Bronchial epithelial cell (primary cell): Measurements from ENCODE around the gene DPYSL4. TPM values are rescaled to one million over a fixed set of nuclear protein-coding genes. Genes with fewer than 3 reads are reported as not detected.

Experiments used
- DNase-seq: peaks from one replicate; pipeline ENCODE4 v3.0.0-alpha.2; 2010; ENCODE audit warnings: low read depth
- FAIRE-seq: peaks from 2 replicates; lab custom pipeline; 2011; peaks lifted over from hg19 to GRCh38; lab: Jason Lieb, UNC
- H3K27me3 ChIP-seq: 2 replicates; pipeline ENCODE4 v1.5.1; 2011; ENCODE audit warnings: low read length; ENCODE audit not compliant: control insufficient read depth, insufficient read depth
- H3K36me3 ChIP-seq: 2 replicates; pipeline ENCODE4 v1.5.1; 2011; ENCODE audit warnings: low read length; ENCODE audit not compliant: control insufficient read depth, insufficient read depth
- H3K4me3 ChIP-seq: 2 replicates; pipeline ENCODE4 v1.5.1; 2011; ENCODE audit warnings: mild to moderate bottlenecking, low read depth, low read length, control low read depth
- total RNA-seq: library from RNA; depleted of rRNA; stranded (reverse); fragments of >200 nt; gene quantifications from 2 replicates; pipeline ENCODE4 v1.2.1, GENCODE V29; 2014
- TF ChIP-seq, protein P1 (sequence below): IDR thresholded peaks from 2 replicates; pipeline ENCODE4 v1.5.1; 2011; ENCODE audit warnings: mild to moderate bottlenecking, moderate library complexity, low read length, control low read depth, inconsistent platforms; ENCODE audit not compliant: insufficient read depth, severe bottlenecking

DPYSL4 gene
- total RNA-seq, 1 donor from 2014 or later = 0.26 TPM

DNA sequence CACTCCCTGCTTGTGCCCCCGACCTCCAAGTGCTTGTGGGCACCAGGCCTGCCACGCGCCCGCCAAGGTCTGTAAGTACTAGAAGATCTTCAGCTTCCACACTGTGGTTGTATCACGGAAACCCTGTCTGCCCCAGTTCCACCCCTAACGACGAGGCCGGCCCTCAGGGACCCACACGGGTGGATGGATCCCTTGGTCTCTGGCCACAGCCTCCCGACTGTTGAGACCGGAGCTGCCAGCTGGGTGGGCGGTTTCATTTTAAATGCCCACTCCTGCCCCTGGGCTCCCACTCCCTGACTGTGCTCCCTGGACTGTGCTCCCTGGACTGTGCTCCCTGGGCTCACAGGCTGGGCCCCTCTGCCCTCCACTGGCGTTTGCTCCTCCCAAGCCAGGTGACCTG, 50.1 kb downstream of the DPYSL4 start:
- DNase-seq (no peak), FAIRE-seq (no peak)
- Histone ChIP-seq H3K4me3 (no peak overlapping the region), H3K27me3 (no peaks in the 10 kb centered on the region), H3K36me3 (no peaks in the 10 kb centered on the region)
- TF ChIP-seq, protein P1, sequence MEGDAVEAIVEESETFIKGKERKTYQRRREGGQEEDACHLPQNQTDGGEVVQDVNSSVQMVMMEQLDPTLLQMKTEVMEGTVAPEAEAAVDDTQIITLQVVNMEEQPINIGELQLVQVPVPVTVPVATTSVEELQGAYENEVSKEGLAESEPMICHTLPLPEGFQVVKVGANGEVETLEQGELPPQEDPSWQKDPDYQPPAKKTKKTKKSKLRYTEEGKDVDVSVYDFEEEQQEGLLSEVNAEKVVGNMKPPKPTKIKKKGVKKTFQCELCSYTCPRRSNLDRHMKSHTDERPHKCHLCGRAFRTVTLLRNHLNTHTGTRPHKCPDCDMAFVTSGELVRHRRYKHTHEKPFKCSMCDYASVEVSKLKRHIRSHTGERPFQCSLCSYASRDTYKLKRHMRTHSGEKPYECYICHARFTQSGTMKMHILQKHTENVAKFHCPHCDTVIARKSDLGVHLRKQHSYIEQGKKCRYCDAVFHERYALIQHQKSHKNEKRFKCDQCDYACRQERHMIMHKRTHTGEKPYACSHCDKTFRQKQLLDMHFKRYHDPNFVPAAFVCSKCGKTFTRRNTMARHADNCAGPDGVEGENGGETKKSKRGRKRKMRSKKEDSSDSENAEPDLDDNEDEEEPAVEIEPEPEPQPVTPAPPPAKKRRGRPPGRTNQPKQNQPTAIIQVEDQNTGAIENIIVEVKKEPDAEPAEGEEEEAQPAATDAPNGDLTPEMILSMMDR = no peak

DNA sequence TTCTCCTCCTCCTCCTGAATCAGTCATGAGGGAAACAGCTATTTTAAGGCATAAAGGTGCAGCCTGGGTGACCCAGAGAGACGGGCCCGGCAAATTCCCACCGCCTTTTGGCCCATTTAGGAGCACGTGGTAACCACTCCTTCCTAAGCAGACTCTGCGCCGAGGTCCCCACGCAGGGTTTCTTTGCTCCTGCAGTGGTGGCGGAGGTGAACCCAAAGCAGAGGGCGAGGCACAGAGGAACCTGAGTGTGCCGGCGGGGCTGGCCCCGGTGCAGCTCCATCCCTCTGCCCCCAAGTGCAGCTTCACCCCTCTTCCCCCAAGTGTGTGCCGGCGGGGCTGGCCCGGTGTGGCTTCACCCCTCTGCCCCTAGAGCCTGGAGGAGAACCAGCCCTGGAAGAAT, 50.6 kb downstream of the DPYSL4 start:
- no peaks in the 10 kb centered on the region for H3K27me3 ChIP-seq
- FAIRE-seq (no peak), DNase-seq (no peak)
- TF ChIP-seq, protein P1 = no peak
- no peaks in the 10 kb centered on the region for H3K36me3 ChIP-seq
- H3K4me3 ChIP-seq = no peak overlapping the region

DNA sequence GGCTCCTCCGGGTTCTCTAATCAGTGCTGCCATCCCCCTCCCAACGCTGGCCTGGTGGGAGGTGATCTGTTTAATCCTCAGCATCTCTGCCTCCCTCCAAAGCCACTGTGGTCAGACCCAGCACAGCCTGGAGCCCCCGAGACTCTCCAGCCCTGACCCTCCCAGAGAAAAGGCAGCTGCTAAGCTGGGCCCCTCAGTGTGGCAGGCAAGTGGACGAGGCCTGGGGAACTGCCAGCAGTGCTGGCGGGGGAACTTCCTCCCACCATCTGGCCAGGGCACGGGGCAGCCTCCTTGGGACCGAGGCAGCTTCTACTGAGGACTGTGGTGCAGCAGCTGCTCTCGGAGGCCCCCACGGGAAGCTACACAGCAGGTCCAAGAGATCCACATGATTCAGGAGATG, 51.1 kb downstream of the DPYSL4 start:
- Histone ChIP-seq H3K4me3 (no peak overlapping the region), H3K36me3 (no peaks in the 10 kb centered on the region), H3K27me3 (no peaks in the 10 kb centered on the region)
- DNase-seq (no peak), FAIRE-seq (no peak)
- TF ChIP-seq, protein P1 = no peak

DNA sequence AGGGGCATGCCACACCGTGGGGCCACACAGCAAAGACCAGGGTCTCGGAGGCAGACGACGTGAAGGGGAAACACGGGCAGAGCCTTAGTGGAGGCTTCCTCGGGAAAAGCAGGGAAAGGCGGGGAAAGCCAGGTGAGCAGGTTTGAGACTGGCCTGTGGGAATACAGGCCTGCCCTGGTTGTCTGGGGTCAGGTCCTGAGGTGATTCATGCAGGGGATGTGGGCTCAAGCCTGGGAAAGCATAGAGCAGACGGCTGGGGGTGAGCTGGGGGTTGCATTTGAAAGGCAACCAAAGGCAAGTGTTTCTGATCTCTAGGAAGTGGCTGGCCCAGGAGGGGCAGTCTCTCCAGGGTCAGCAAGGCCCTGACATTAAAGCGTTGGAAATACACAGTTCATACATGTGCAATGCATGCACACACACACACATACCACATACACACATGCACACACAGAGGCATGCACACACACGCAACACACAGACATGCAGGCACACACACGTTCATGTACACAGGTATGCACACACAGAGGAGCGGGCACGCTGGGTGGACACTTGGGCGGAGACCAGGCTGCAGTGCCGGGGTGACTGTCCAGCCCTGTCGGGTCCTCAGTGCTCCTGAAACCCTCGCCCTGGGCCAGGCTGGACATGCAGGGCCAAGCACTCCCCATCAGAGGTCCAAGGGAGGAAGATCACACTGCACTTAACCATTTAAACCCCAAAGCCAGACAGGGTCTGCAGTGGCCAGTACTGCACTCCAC, 51.8 kb downstream of the DPYSL4 start:
- TF ChIP-seq, protein P1 = no peak

DNA sequence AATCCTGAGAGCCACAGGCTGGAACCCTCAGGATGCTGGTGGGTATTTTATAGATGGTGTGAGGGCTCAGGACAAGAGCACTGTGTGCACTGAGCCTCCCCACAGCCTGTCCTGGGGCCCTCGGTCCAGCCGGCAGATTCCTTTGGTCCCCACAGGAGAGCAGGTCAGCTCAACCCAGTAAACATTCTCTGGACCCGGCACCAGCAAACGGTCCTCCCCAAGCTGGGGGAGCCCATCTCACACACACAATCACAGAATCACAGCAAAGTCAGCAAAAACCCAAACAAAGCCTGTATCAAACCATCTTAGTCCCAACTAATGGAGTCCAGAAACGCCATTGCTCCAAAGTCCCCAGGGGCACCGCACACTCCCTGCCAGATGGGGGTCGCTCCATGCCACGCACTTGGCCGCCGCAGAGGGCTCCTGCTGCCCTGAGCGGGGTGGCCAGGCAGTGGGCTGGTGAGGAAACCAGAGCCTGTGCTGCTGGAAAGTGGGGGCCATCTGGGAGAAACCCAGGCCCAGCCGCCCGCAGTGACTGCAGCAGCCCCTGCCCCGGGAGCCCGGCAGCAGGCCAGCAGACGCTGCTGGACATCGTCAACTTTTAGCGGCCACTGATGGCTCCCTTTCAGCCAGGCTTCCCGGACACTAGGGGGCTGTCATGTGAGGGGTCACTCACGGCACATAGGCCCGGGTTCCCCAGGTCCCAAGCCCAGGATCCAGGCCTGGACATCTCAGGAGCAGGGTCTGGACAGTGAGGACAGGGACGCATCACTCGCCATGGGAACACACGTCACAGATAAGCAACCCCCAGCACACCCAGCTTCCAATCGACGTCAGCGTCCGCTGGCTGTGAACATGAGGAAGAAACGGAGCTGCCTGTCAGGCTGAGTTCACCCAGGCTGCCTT, 52.6 kb downstream of the DPYSL4 start:
- DNase-seq (no peak), FAIRE-seq (no peak)
- TF ChIP-seq, protein P1 = no peak
- no peaks in the 10 kb centered on the region for H3K36me3 ChIP-seq
- H3K4me3 ChIP-seq = no peak overlapping the region
- no peaks in the 10 kb centered on the region for H3K27me3 ChIP-seq

More for the DNA sequence above, 51.8 kb downstream of the DPYSL4 start:
- no peak for DNase-seq
- H3K36me3 ChIP-seq = no peaks in the 10 kb centered on the region
- H3K27me3 ChIP-seq = no peaks in the 10 kb centered on the region
- no peak overlapping the region for H3K4me3 ChIP-seq
- no peak for FAIRE-seq
